Right lobe of liver (tissue), 6 donors: ENCODE measurements around the gene XPO1. TPM values are rescaled to one million over a fixed set of nuclear protein-coding genes. Genes with fewer than 3 reads are reported as not detected.
"Not testable (repeated sequence)": the region's sequence is repeated elsewhere in the genome, so short reads cannot be mapped to it uniquely, and the experiment has no call there.

Source experiments
- ATAC-seq, 4 donors: fragments of 200-7000 bp; cut with Tn5 transposase; one replicate each; pipeline ENCODE4 v1.9.1; 2020; ENCODE audit warnings: mild to moderate bottlenecking in 4 of 4, moderate library complexity in 4 of 4
- DNase-seq, 3 donors: peaks; one replicate each; pipeline ENCODE4 v3.0.0-alpha.2; 2020
- H3K27ac ChIP-seq, 3 donors: fragments of 200-600 bp; one replicate each; pipeline ENCODE4 v1.8.0; 2022
- H3K27me3 ChIP-seq, 2 donors: fragments of 200-600 bp; one replicate each; pipeline ENCODE4 v1.8.0; 2022
- H3K36me3 ChIP-seq, 4 donors: fragments of 200-600 bp; sonication (generic) in 1 of 4; one replicate each; pipeline versions ENCODE4 v1.5.1 to v1.8.0; 2017 to 2022; ENCODE audit warnings: control low read depth in 1 of 4
- H3K4me1 ChIP-seq, 4 donors: fragments of 200-600 bp; sonication (generic) in 1 of 4; one replicate each; pipeline versions ENCODE4 v1.5.1 to v1.8.0; 2017 to 2022; ENCODE audit warnings: control low read depth in 1 of 4
- H3K4me3 ChIP-seq, 3 donors: fragments of 200-600 bp; one replicate each; pipeline ENCODE4 v1.8.0; 2022
- H3K9me3 ChIP-seq, 4 donors: fragments of 200-600 bp; sonication (generic) in 1 of 4; one replicate each; pipeline versions ENCODE4 v1.5.1 to v1.8.0; 2017 to 2022; ENCODE audit warnings: control low read depth in 1 of 4
- CTCF ChIP-seq, 4 donors: fragments of 200-600 bp in 3 of 4; fragments of 450-650 bp in 1 of 4; IDR thresholded peaks; one replicate each; pipeline versions ENCODE4 v1.5.1 to v1.8.0; 2016 to 2022; ENCODE audit warnings: antibody characterized with exemption in 4 of 4, mild to moderate bottlenecking in 2 of 4
- POLR2A ChIP-seq: fragments of 450-650 bp; IDR thresholded peaks from one replicate; pipeline ENCODE4 v1.6.1; 2017; ENCODE audit warnings: antibody characterized with exemption, mild to moderate bottlenecking
- WGBS: methylation state at CpG from one replicate; pipeline ENCODE4 v1.1.6; 2018; ENCODE audit warnings: low coverage, low lambda C conversion rate; ENCODE audit not compliant: insufficient coverage; ENCODE audit errors: missing lambda C conversion rate; 5-methylcytosine and 5-hydroxymethylcytosine counted together
- intact Hi-C, 2 donors: fragments of 100-400 bp; cut with DNase I; formaldehyde crosslinking; loops; one replicate each; pipeline versions ENCODE4 v1.11.2 to v1.14.1; 2022
- total RNA-seq, 6 experiments: library from RNA; depleted of rRNA in 2 of 6; stranded (reverse); fragments of >200 nt in 2 of 6; fragmentation: NEBNext Ultra II Directional in 3 of 6; extraction: Animal tissue kit (Norgen Biotek cat#: 25700) in 3 of 6; gene quantifications; one replicate each; pipeline versions ENCODE4 v1.1.0 to v1.2.4, GENCODE V29; 2016 to 2023
- donor health status: DM: no; HTN: yes; CAD: no.
- donor health status: DM: no; HTN: no; CAD: no.
- donor health status: DM: no; HTN: no; CAD: no.
- donor health status: DM: no; HTN: yes; CAD: no.
- donor health status: DM: no; HTN: yes; CAD: no.

XPO1 gene
- total RNA-seq, 6 experiments from 2014 or later, result 38.6 to 63.2 (median 51.2) TPM

DNA sequence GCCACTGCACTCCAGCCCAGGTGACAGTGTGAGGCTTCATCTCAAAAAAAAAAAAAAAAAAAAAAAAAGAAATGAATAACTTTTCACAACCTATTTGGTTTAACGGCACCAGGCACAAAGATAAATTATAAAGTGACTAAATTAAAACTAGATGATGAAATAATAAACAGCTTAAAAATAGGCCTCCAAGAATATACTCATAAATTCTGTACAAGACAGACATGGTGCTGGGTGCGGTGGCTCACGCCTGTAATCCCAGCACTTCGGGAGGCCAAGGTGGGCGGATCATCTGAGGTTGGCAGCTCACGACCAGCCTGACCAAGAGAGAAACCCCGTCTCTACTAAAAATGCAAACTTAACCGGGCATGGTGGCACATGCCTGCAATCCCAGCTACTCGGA lies 87.0 kb downstream of the XPO1 start:
- no peaks in the 10 kb centered on the region for H3K27me3 ChIP-seq
- H3K9me3 ChIP-seq, result no peaks in the 10 kb centered on the region
- no peak overlapping the region for H3K27ac ChIP-seq
- H3K4me3 ChIP-seq, result no peak overlapping the region
- intact Hi-C loops, result no loop called here
- H3K36me3 ChIP-seq, result no peaks in the 10 kb centered on the region
- H3K4me1 ChIP-seq, result peaks cover 0 to 14% (median 4%) of the 10 kb centered on the region in 4 donors
- no peak for TF ChIP-seq CTCF (IDR thresholded peaks at IDR 0.05)
- TF ChIP-seq POLR2A, result no peak
- 100% methylated on average over 3 of the region's 9 CpGs for WGBS
- ATAC-seq (no peak), DNase-seq (no peak)

GRCh38 chr2:61450144-61450543 lies 88.0 kb downstream of the XPO1 start:
- Histone ChIP-seq H3K4me3 (no peak overlapping the region), H3K9me3 (no peaks in the 10 kb centered on the region), H3K27me3 (no peaks in the 10 kb centered on the region), H3K4me1 (peaks cover 0 to 7% (median 4%) of the 10 kb centered on the region in 4 donors), H3K27ac (no peak overlapping the region), H3K36me3 (no peaks in the 10 kb centered on the region)
- ATAC-seq, result peak; percentile 71 to 87 (median 79)
- intact Hi-C loops, result no loop called here
- no peak for DNase-seq
- 26% methylated on average over 4 of the region's 4 CpGs for WGBS
- TF ChIP-seq CTCF (IDR thresholded peaks at IDR 0.05), result no peak
- TF ChIP-seq POLR2A, result no peak

- DNase-seq (no peak), ATAC-seq (no peak)
- H3K36me3 ChIP-seq, result no peaks in the 10 kb centered on the region
- TF ChIP-seq CTCF (IDR thresholded peaks at IDR 0.05), result no peak
- TF ChIP-seq POLR2A, result no peak
- no peaks in the 10 kb centered on the region for H3K27me3 ChIP-seq
- 84% methylated on average over 2 of the region's 2 CpGs for WGBS
- intact Hi-C loops, result no loop called here
- no peak overlapping the region for H3K27ac ChIP-seq
- peaks cover 0 to 15% (median 10%) of the 10 kb centered on the region in 4 donors for H3K4me1 ChIP-seq
- H3K4me3 ChIP-seq, result no peak overlapping the region
- H3K9me3 ChIP-seq, result no peaks in the 10 kb centered on the region
Observed at GRCh38 chr2:61448229-61448628, 89.9 kb downstream of the XPO1 start.

GRCh38 chr2:61446971-61447370 lies 91.2 kb downstream of the XPO1 start:
- peaks cover 0 to 18% (median 10%) of the 10 kb centered on the region in 4 donors for H3K4me1 ChIP-seq
- DNase-seq, H3K9me3 ChIP-seq, H3K4me3 ChIP-seq, intact Hi-C loops, ATAC-seq, H3K27me3 ChIP-seq, H3K27ac ChIP-seq, H3K36me3 ChIP-seq: not testable (repeated sequence)
- 88% methylated on average over 5 of the region's 7 CpGs for WGBS

GRCh38 chr2:61443342-61444041 lies 94.7 kb downstream of the XPO1 start:
- Histone ChIP-seq H3K27me3 (no peaks in the 10 kb centered on the region), H3K27ac (peak overlapping the region in 2 of 3 donors; percentile 19 to 39), H3K4me3 (no peak overlapping the region), H3K9me3 (no peaks in the 10 kb centered on the region), H3K36me3 (no peaks in the 10 kb centered on the region), H3K4me1 (peaks cover 0 to 29% (median 13%) of the 10 kb centered on the region in 4 donors)
- ATAC-seq (peak; percentile 51 to 85 (median 68)), DNase-seq (no peak)
- WGBS, result 55% methylated on average over 6 of the region's 7 CpGs
- TF ChIP-seq POLR2A (no peak), CTCF (IDR thresholded peaks at IDR 0.05) (no peak)
- intact Hi-C loops, result no loop called here
